Right lobe of liver (tissue), 4 donors: ENCODE data around the gene PDE4B.

Source experiments
- CTCF ChIP-seq, 4 donors: fragments of 200-600 bp in 3 of 4; fragments of 450-650 bp in 1 of 4; IDR thresholded peaks; one replicate each; pipeline versions ENCODE4 v1.5.1 to v1.8.0; 2016 to 2022; ENCODE audit warnings: antibody characterized with exemption in 4 of 4, mild to moderate bottlenecking in 2 of 4
- POLR2A ChIP-seq: fragments of 450-650 bp; IDR thresholded peaks from one replicate; pipeline ENCODE4 v1.6.1; 2017; ENCODE audit warnings: antibody characterized with exemption, mild to moderate bottlenecking
- donor health status: DM: no; HTN: no; CAD: no.
- donor health status: DM: no; HTN: no; CAD: no.
- donor health status: DM: no; HTN: yes; CAD: no.

GRCh38 chr1:66044912-66045311 is 252.2 kb downstream of the PDE4B start:
- TF ChIP-seq CTCF (IDR thresholded peaks at IDR 0.05), result no peak
- TF ChIP-seq POLR2A, result no peak
